Common myeloid progenitor, CD34-positive (primary cell): ENCODE data around the gene DOCK6.

Source experiments
- CTCF ChIA-PET: fragments of 350-600 bp; sonication (Branson Sonifier 250); formaldehyde crosslinking; loops from one replicate; lab custom pipeline; 2021; ENCODE audit warnings: antibody characterized with exemption; lab: Charles Lee
- POLR2A ChIA-PET: fragments of 350-600 bp; sonication (Branson Sonifier 250); formaldehyde crosslinking; loops from one replicate; lab custom pipeline; 2021; ENCODE audit warnings: antibody characterized with exemption; lab: Charles Lee
- DNase-seq, 3 donors: peaks; one replicate each; pipeline versions ENCODE4 v3.0.0 to v3.0.0-alpha.2; 2013
- H3K27ac ChIP-seq, 2 experiments: 1 replicate in 1 of 2; 2 replicates in 1 of 2; pipeline ENCODE4 v1.7.0; 2013; ENCODE audit warnings: inconsistent platforms in 2 of 2, low read length in 2 of 2, mild to moderate bottlenecking in 2 of 2, low read depth in 1 of 2, moderate library complexity in 1 of 2; ENCODE audit not compliant: severe bottlenecking in 2 of 2, insufficient read depth in 1 of 2, poor library complexity in 1 of 2
- H3K27me3 ChIP-seq, 5 experiments: replicated peaks in 2 of 5; 1 replicate in 3 of 5; 2 replicates in 2 of 5; pipeline versions ENCODE4 v1.6.1 to v1.7.0; 2013; ENCODE audit warnings: low read length in 4 of 5, mild to moderate bottlenecking in 2 of 5, moderate library complexity in 2 of 5, inconsistent platforms in 1 of 5; ENCODE audit not compliant: insufficient read depth in 5 of 5, control insufficient read depth in 4 of 5
- H3K36me3 ChIP-seq, 4 experiments: 1 replicate in 2 of 4; 2 replicates in 2 of 4; pipeline versions ENCODE4 v1.6.1 to v1.7.0; 2013; ENCODE audit warnings: low read length in 3 of 4, control low read depth in 1 of 4, mild to moderate bottlenecking in 1 of 4; ENCODE audit not compliant: control insufficient read depth in 4 of 4, insufficient read depth in 4 of 4
- H3K4me1 ChIP-seq, 4 experiments: 1 replicate in 3 of 4; 2 replicates in 1 of 4; pipeline versions ENCODE4 v1.6.1 to v1.7.1; 2013; ENCODE audit warnings: low read length in 3 of 4, mild to moderate bottlenecking in 3 of 4, control low read depth in 1 of 4, inconsistent platforms in 1 of 4, moderate library complexity in 1 of 4; ENCODE audit not compliant: control insufficient read depth in 4 of 4, insufficient read depth in 4 of 4; ENCODE audit errors: control extremely low read depth in 1 of 4
- H3K4me3 ChIP-seq, 7 experiments: 1 replicate in 4 of 7; 2 replicates in 3 of 7; pipeline versions ENCODE4 v1.5.1 to v1.7.0; 2013; ENCODE audit warnings: mild to moderate bottlenecking in 7 of 7, low read length in 6 of 7, moderate library complexity in 6 of 7, inconsistent platforms in 2 of 7, low read depth in 2 of 7, control low read depth in 1 of 7; ENCODE audit not compliant: insufficient read depth in 4 of 7, control insufficient read depth in 1 of 7; ENCODE audit errors: extremely low read depth in 1 of 7
- H3K9me3 ChIP-seq, 5 experiments: 1 replicate in 4 of 5; 2 replicates in 1 of 5; pipeline versions ENCODE4 v1.6.1 to v1.7.1; 2013; ENCODE audit warnings: low read length in 4 of 5, mild to moderate bottlenecking in 2 of 5, inconsistent platforms in 1 of 5, low read depth in 1 of 5, moderate library complexity in 1 of 5; ENCODE audit not compliant: control insufficient read depth in 4 of 5, insufficient read depth in 2 of 5; ENCODE audit errors: control extremely low read depth in 1 of 5
- WGBS: methylation state at CpG from one replicate; pipeline ENCODE4 v1.1.5; 2013; ENCODE audit not compliant: insufficient coverage; 5-methylcytosine and 5-hydroxymethylcytosine counted together

Gene DOCK6

DNA sequence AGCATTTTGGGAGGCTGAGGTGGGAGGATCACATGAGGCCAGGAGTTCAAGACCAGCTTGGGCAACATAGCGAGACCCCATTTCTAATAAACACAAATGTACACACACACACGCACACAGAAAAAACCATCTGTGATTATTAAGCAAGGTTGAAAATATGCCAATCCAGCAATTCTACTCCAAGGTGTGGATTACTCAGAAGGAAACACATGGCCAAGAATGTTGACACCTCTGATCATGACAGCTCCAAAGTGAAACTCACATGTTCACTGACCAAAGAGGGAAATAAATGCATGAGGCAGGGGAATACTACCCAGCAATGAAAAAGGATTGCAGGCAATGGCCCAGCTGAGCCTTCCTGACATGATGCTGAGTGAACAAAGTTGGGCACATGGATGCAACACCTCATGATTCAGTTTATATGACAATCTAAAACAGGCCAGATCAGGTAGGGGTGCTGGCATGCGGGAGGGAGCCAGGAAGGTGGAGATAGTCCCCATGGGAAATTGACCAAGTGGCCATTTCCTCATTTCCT is 4.4 kb downstream of the DOCK6 start:
- Histone ChIP-seq H3K27ac (no peak overlapping the region), H3K4me3 (no peak overlapping the region), H3K36me3 (no peaks in the 10 kb centered on the region), H3K27me3 (peaks cover 0 to 16% (median 10%) of the 10 kb centered on the region in 5 experiments), H3K9me3 (no peaks in the 10 kb centered on the region), H3K4me1 (peaks cover 0 to 12% (median 6%) of the 10 kb centered on the region in 4 experiments)
- WGBS, result 100% methylated on average over 1 of the region's 3 CpGs
- CTCF ChIA-PET, result no interaction called here
- POLR2A ChIA-PET, result no interaction called here
- no peak for DNase-seq

- peaks cover 0 to 8% (median 4%) of the 10 kb centered on the region in 5 experiments for H3K27me3 ChIP-seq
- WGBS, result 14% methylated on average over 6 of the region's 7 CpGs
Observed at GRCh38 chr19:11256189-11256588, 6.1 kb downstream of the DOCK6 start.

DNA sequence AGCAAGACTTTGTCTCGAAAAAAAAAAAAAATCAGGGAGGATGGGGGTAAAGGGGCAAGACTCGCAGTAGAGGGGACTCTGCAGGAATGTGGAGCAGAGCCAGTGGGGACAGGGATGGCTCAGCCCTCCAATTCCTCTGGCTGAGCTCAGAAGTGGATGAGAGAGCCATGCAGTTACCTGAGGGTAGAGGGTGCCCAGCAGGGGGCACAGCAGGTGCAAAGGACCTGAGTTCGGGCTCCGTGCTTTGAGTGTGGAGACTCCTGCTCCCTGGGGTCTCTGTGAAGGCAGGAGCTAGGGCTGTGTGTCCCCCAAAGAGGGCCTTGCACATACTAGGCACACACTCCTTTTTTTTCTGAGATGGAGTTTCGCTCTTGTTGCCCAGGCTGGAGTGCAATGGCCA is 7.7 kb downstream of the DOCK6 start:
- 92% methylated on average over 5 of the region's 5 CpGs for WGBS
- peaks cover 0 to 6% (median 0%) of the 10 kb centered on the region in 5 experiments for H3K27me3 ChIP-seq
- no peak for DNase-seq
- no peaks in the 10 kb centered on the region for H3K9me3 ChIP-seq
- no peak overlapping the region for H3K4me3 ChIP-seq
- no peaks in the 10 kb centered on the region for H3K36me3 ChIP-seq
- ChIA-PET POLR2A (no interaction called here), CTCF (interaction anchor here (0.6 kb wide), 2 partner anchors 125 to 964 kb away, joined by 3 read pairs; no protein-coding TSS in a partner anchor)
- peaks cover 0 to 4% (median 2%) of the 10 kb centered on the region in 4 experiments for H3K4me1 ChIP-seq
- H3K27ac ChIP-seq, result no peak overlapping the region

More at GRCh38 chr19:11256189-11256588, 6.1 kb downstream of the DOCK6 start:
- Histone ChIP-seq H3K9me3 (no peaks in the 10 kb centered on the region), H3K4me1 (peaks cover 0 to 4% (median 2%) of the 10 kb centered on the region in 4 experiments), H3K36me3 (no peaks in the 10 kb centered on the region), H3K27ac (no peak overlapping the region), H3K4me3 (no peak overlapping the region)
- CTCF ChIA-PET, result interaction anchor here (0.9 to 1.6 kb wide), 2 partner anchors 9 to 191 kb away, joined by 3 to 5 read pairs; no protein-coding TSS in a partner anchor
- no peak for DNase-seq
- POLR2A ChIA-PET, result no interaction called here

GRCh38 chr19:11252665-11253355 is 9.5 kb downstream of the DOCK6 start:
- over 99% methylated on average over 12 of the region's 19 CpGs for whole genome bisulfite sequencing
- Histone ChIP-seq H3K9me3 (no peaks in the 10 kb centered on the region), H3K4me3 (no peak overlapping the region), H3K36me3 (no peaks in the 10 kb centered on the region), H3K27me3 (peaks cover 0 to 5% (median 0%) of the 10 kb centered on the region in 5 experiments), H3K27ac (no peak overlapping the region), H3K4me1 (peaks cover 0 to 4% (median 2%) of the 10 kb centered on the region in 4 experiments)
- POLR2A ChIA-PET, result no interaction called here
- CTCF ChIA-PET, result interaction anchor here (0.5 to 1.4 kb wide), 3 partner anchors 8 to 65 kb away, joined by 3 to 4 read pairs (median 3); no protein-coding TSS in a partner anchor
- no peak for DNase-seq

DNA sequence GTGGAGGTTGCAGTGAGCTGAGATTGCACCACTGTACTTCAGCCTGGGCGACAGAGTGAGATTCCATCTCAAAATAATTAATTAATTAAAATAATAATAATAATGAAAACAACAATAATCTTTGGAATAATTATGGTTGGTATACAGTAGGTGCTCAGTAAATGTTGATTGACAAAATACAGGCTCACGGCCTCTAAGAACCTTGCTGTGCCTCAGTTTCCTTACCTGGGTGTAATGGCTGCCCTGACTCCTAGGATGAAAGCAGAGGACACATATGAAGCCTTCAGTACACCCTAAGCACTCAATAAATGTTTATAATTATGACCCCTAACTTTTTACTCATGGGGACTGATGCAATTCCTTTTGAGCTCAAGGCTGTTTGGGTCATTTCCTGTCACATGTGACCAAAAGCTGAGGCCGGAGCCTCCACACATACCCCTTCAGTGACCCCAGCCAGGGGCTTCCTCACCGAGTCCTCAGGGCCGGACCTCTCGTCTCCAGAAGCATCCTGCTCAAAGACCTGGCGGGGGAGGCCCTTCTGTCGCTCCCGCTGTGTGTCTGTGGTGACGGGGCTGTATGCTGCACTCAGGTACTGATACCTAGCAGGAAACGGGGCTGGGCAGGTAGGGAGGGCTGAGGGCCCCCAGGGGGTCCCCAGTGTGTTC is 10.5 kb downstream of the DOCK6 start:
- Histone ChIP-seq H3K4me3 (no peak overlapping the region), H3K36me3 (no peaks in the 10 kb centered on the region), H3K27me3 (peaks cover 0 to 5% (median 0%) of the 10 kb centered on the region in 5 experiments), H3K9me3 (no peaks in the 10 kb centered on the region), H3K4me1 (peaks cover 0 to 4% (median 2%) of the 10 kb centered on the region in 4 experiments), H3K27ac (no peak overlapping the region)
- no peak for DNase-seq
- ChIA-PET CTCF (interaction anchor here (1.0 to 1.4 kb wide), 2 partner anchors 8 to 9 kb away, joined by 3 read pairs; no protein-coding TSS in a partner anchor), POLR2A (no interaction called here)
- WGBS, result 96% methylated on average over 8 of the region's 11 CpGs

- Histone ChIP-seq H3K4me3 (no peak overlapping the region), H3K27me3 (peaks cover 0 to 3% (median 0%) of the 10 kb centered on the region in 5 experiments), H3K36me3 (no peaks in the 10 kb centered on the region), H3K4me1 (peaks cover 0 to 2% (median under 1%) of the 10 kb centered on the region in 4 experiments), H3K27ac (no peak overlapping the region), H3K9me3 (no peaks in the 10 kb centered on the region)
- ChIA-PET POLR2A (no interaction called here), CTCF (interaction anchor here (1.0 to 1.4 kb wide), 2 partner anchors 10 to 231 kb away, joined by 3 to 4 read pairs; no protein-coding TSS in a partner anchor)
- WGBS, result 100% methylated on average over 1 of the region's 4 CpGs
- DNase-seq, result no peak
Observed at GRCh38 chr19:11251217-11251616, 11.1 kb downstream of the DOCK6 start.
